GM06990 (cell line): ENCODE measurements around the gene CCDC126.
A peak's percentile ranks its signal among the peaks of the same experiment; 100 is the strongest.

Experiments
- DNase-seq: peaks from one replicate; pipeline ENCODE4 v3.0.0-alpha.2; 2011; ENCODE audit not compliant: insufficient read length; ENCODE audit errors: extremely low read depth
- H3K27me3 ChIP-seq: replicated peaks from 2 replicates; pipeline ENCODE4 v1.6.0; 2011; ENCODE audit warnings: low read length; ENCODE audit not compliant: control insufficient read depth, insufficient read depth
- H3K36me3 ChIP-seq: 2 replicates; pipeline ENCODE4 v1.5.1; 2011; ENCODE audit warnings: low read length; ENCODE audit not compliant: control insufficient read depth, insufficient read depth
- H3K4me3 ChIP-seq: replicated peaks from 2 replicates; pipeline ENCODE4 v1.5.1; 2011; ENCODE audit warnings: low read depth, mild to moderate bottlenecking, control low read depth, low read length
- TF ChIP-seq, protein P1 (sequence below): IDR thresholded peaks from 2 replicates; pipeline ENCODE4 v1.5.1; 2011; ENCODE audit warnings: low read length, control low read depth, mild to moderate bottlenecking, inconsistent platforms; ENCODE audit not compliant: insufficient read depth, poor library complexity, severe bottlenecking

Gene CCDC126

GRCh38 chr7:23586159-23586558 lies 11.0 kb upstream of the CCDC126 start:
- DNase-seq = no peak
- H3K36me3 ChIP-seq = no peaks in the 10 kb centered on the region
- no peak overlapping the region for H3K4me3 ChIP-seq
- TF ChIP-seq, protein P1, sequence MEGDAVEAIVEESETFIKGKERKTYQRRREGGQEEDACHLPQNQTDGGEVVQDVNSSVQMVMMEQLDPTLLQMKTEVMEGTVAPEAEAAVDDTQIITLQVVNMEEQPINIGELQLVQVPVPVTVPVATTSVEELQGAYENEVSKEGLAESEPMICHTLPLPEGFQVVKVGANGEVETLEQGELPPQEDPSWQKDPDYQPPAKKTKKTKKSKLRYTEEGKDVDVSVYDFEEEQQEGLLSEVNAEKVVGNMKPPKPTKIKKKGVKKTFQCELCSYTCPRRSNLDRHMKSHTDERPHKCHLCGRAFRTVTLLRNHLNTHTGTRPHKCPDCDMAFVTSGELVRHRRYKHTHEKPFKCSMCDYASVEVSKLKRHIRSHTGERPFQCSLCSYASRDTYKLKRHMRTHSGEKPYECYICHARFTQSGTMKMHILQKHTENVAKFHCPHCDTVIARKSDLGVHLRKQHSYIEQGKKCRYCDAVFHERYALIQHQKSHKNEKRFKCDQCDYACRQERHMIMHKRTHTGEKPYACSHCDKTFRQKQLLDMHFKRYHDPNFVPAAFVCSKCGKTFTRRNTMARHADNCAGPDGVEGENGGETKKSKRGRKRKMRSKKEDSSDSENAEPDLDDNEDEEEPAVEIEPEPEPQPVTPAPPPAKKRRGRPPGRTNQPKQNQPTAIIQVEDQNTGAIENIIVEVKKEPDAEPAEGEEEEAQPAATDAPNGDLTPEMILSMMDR = no peak
- no peaks in the 10 kb centered on the region for H3K27me3 ChIP-seq

- TF ChIP-seq, protein P1 = no peak
These were observed 6.7 kb upstream of the CCDC126 start for GRCh38 chr7:23590529-23590928.

GRCh38 chr7:23593706-23594105 lies 3.5 kb upstream of the CCDC126 start:
- peak; percentile 49 for DNase-seq
- no peak overlapping the region for H3K4me3 ChIP-seq
- H3K36me3 ChIP-seq = no peaks in the 10 kb centered on the region
- no peaks in the 10 kb centered on the region for H3K27me3 ChIP-seq
- TF ChIP-seq, protein P1 = no peak

More at GRCh38 chr7:23590529-23590928, 6.7 kb upstream of the CCDC126 start:
- DNase-seq = no peak
- no peak overlapping the region for H3K4me3 ChIP-seq
- H3K36me3 ChIP-seq = no peaks in the 10 kb centered on the region
- no peaks in the 10 kb centered on the region for H3K27me3 ChIP-seq

DNA sequence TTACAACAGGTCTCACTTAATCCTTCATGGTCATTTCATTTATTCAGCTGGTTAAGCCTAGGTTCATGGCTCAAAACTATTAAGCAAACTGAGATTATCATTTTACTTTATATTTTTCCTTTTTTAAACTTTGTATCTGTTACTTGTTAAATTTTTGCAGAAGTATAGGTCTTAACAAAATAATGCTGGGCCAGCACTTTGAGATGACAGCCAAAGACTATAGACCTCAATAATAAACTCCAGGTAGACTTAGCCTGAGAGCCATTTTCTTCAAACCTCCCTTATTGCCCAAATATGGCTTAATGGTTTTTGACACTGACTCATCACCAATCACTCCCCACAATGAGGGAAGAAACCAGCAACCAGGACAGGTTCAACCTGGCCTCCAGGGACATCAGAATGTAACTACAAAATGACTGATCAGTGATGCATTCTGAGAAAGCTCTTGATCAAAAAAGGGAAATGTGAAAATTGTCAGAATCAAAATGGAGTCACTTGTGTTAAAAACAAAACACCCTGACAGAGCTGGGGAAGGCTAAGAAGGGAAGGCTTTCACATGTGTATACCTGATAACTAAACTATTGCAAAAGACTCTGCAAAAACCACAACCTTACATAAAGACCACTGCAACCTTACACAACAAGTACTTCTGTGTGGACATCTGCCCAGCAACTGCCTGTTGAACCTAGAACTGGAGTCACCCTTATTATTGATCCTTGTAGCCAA lies 2.1 kb upstream of the CCDC126 start:
- Histone ChIP-seq H3K27me3 (no peaks in the 10 kb centered on the region), H3K36me3 (no peaks in the 10 kb centered on the region), H3K4me3 (no peak overlapping the region)
- DNase-seq = peak; percentile 84
- TF ChIP-seq, protein P1 = no peak

- Histone ChIP-seq H3K36me3 (no peaks in the 10 kb centered on the region; the same call in 1 of the 2 replicates), H3K27me3 (no peaks in the 10 kb centered on the region), H3K4me3 (peak overlapping the region; percentile 94)
- TF ChIP-seq, protein P1 = no peak
- no peak for DNase-seq
These were observed 1.1 kb downstream of the CCDC126 start for GRCh38 chr7:23598296-23598695.
